ENCODE data around the gene NAA25.
"Not testable (repeated sequence)": the region's sequence is repeated elsewhere in the genome, so short reads cannot be mapped to it uniquely, and the experiment has no call there.

The NAA25 gene

GRCh38 chr12:112063273-112063672, 45.3 kb downstream of the NAA25 start:
- DNase-seq = no peak

- DNase-seq = no peak
These were observed 47.4 kb downstream of the NAA25 start for GRCh38 chr12:112061137-112061536.

- no peak for DNase-seq
These were observed 59.2 kb downstream of the NAA25 start for GRCh38 chr12:112049351-112049750.

GRCh38 chr12:112046003-112046402, 62.6 kb downstream of the NAA25 start:
- no peak for DNase-seq

- DNase-seq = not testable (repeated sequence)
These were observed 72.0 kb downstream of the NAA25 start for GRCh38 chr12:112036614-112037013.

- DNase-seq = no peak
These were observed 73.3 kb downstream of the NAA25 start for GRCh38 chr12:112035219-112035785.

GRCh38 chr12:112032292-112032691, 76.3 kb downstream of the NAA25 start:
- DNase-seq = no peak

- DNase-seq = no peak
These were observed 77.1 kb downstream of the NAA25 start for GRCh38 chr12:112031472-112031871.

GRCh38 chr12:112029301-112029700, 79.3 kb downstream of the NAA25 start:
- DNase-seq = no peak

GRCh38 chr12:112025808-112026375, 82.7 kb downstream of the NAA25 start:
- DNase-seq = no peak

- DNase-seq = no peak
These were observed 84.7 kb downstream of the NAA25 start for GRCh38 chr12:112023759-112024396.

- DNase-seq = no peak
These were observed 86.2 kb downstream of the NAA25 start for GRCh38 chr12:112022241-112023016.

- no peak for DNase-seq
These were observed 87.6 kb downstream of the NAA25 start for GRCh38 chr12:112020947-112021457.

GRCh38 chr12:112018571-112019237, 89.9 kb downstream of the NAA25 start:
- no peak for DNase-seq

- DNase-seq = no peak
These were observed 91.5 kb downstream of the NAA25 start for GRCh38 chr12:112017041-112017440.

GRCh38 chr12:112015938-112016337, 92.6 kb downstream of the NAA25 start:
- DNase-seq = no peak

- peak in 36 of 56 donors; percentile 22 to 73 (median 49) for DNase-seq
These were observed 94.8 kb downstream of the NAA25 start for GRCh38 chr12:112013601-112014402.

GRCh38 chr12:112012775-112013600, 95.6 kb downstream of the NAA25 start, which contains the start of the genes ERP29 and TMEM116:
Gene ERP29, plus strand, starts transcription at chr12:112013426. Its CDS starts 40 bp downstream, at chr12:112013466.
Gene TMEM116, minus strand, starts transcription at chr12:112013165. Its CDS starts 7,895 bp downstream, at chr12:112005270.
- peak; percentile 76 to 100 (median 98) for DNase-seq

GRCh38 chr12:112011685-112012084, 96.9 kb downstream of the NAA25 start:
- DNase-seq = no peak
